CD4-positive, alpha-beta T cell (primary cell): Measurements from ENCODE around the gene SLC4A7. TPM values are rescaled to one million over a fixed set of nuclear protein-coding genes. Genes with fewer than 3 reads are reported as not detected.
"Not testable (repeated sequence)": the region's sequence is repeated elsewhere in the genome, so short reads cannot be mapped to it uniquely, and the experiment has no call there.

ENCODE experiments used
- ATAC-seq: fragments of 200-7000 bp; cut with Tn5 transposase; one replicate; pipeline ENCODE4 v1.10.0; 2022; ENCODE audit warnings: mild to moderate bottlenecking; ENCODE audit not compliant: poor library complexity
- CTCF ChIA-PET: fragments of 350-600 bp; sonication (Branson Sonifier 250); formaldehyde crosslinking; loops from one replicate; lab custom pipeline; 2021; ENCODE audit warnings: antibody characterized with exemption, inconsistent platforms; lab: Charles Lee
- POLR2A ChIA-PET: fragments of 350-600 bp; sonication (Branson Sonifier 250); formaldehyde crosslinking; loops from one replicate; lab custom pipeline; 2021; ENCODE audit warnings: antibody characterized with exemption, inconsistent platforms; lab: Charles Lee
- DNase-seq, 14 experiments: peaks; one replicate each; pipeline ENCODE4 v3.0.0-alpha.2; 2013 to 2020; ENCODE audit warnings: mixed read lengths in 2 of 14
- H3K27ac ChIP-seq, 2 donors: one replicate each; pipeline versions ENCODE4 v1.5.1 to v1.7.0; 2013; ENCODE audit warnings: low read length in 2 of 2, low read depth in 1 of 2, mild to moderate bottlenecking in 1 of 2
- H3K27me3 ChIP-seq, 2 experiments: 1 replicate in 1 of 2; 2 replicates in 1 of 2; pipeline versions ENCODE4 v1.6.1 to v1.7.0; 2013; ENCODE audit warnings: low read length in 2 of 2, control low read depth in 1 of 2, mild to moderate bottlenecking in 1 of 2, moderate library complexity in 1 of 2; ENCODE audit not compliant: insufficient read depth in 2 of 2, control insufficient read depth in 1 of 2
- H3K36me3 ChIP-seq: one replicate; pipeline ENCODE4 v1.6.1; 2013; ENCODE audit warnings: low read length, control low read depth; ENCODE audit not compliant: insufficient read depth
- H3K4me1 ChIP-seq: one replicate; pipeline ENCODE4 v1.6.1; 2013; ENCODE audit warnings: low read length, control low read depth; ENCODE audit not compliant: insufficient read depth
- H3K4me3 ChIP-seq: one replicate; pipeline ENCODE4 v1.5.1; 2013; ENCODE audit warnings: mild to moderate bottlenecking, low read length, moderate library complexity
- H3K9me3 ChIP-seq, 2 experiments: 1 replicate in 1 of 2; 2 replicates in 1 of 2; pipeline versions ENCODE4 v1.6.1 to v1.7.0; 2013; ENCODE audit warnings: low read length in 2 of 2, mild to moderate bottlenecking in 2 of 2, control low read depth in 1 of 2, moderate library complexity in 1 of 2; ENCODE audit not compliant: control insufficient read depth in 1 of 2, insufficient read depth in 1 of 2
- H3K27ac Mint-ChIP-seq: one replicate; pipeline ENCODE4 v1.8.0; 2020; ENCODE audit warnings: mixed read lengths
- H3K27me3 Mint-ChIP-seq: one replicate; pipeline ENCODE4 v1.8.0; 2021; ENCODE audit warnings: mixed read lengths
- H3K36me3 Mint-ChIP-seq: one replicate; pipeline ENCODE4 v1.8.0; 2021; ENCODE audit warnings: low read depth, mixed read lengths
- H3K4me1 Mint-ChIP-seq: one replicate; pipeline ENCODE4 v1.8.0; 2021; ENCODE audit warnings: low read depth, mixed read lengths
- H3K4me3 Mint-ChIP-seq: one replicate; pipeline ENCODE4 v1.8.0; 2020; ENCODE audit warnings: mild to moderate bottlenecking, mixed read lengths
- H3K9me3 Mint-ChIP-seq: one replicate; pipeline ENCODE4 v1.8.0; 2020; ENCODE audit warnings: mixed read lengths
- CTCF ChIP-seq: fragments of 200-600 bp; IDR thresholded peaks from one replicate; pipeline ENCODE4 v1.8.0; 2022; ENCODE audit warnings: antibody characterized with exemption, mild to moderate bottlenecking
- intact Hi-C, 2 experiments: fragments of 100-400 bp; cut with DNase I in 1 of 2; cut with micrococcal nuclease in 1 of 2; formaldehyde crosslinking; loops; one replicate each; pipeline versions ENCODE4 v1.15.1 to v1.9.0; 2023 to 2025; cut with DNase I, micrococcal nuclease
- total RNA-seq, 174 experiments: library from RNA in 2 of 174; stranded (reverse) in 2 of 174; gene quantifications; one replicate each; pipeline ENCODE4 v1.2.3 and lab custom pipeline; 2021 to 2026

The SLC4A7 gene
- total RNA-seq, 2 experiments from 2014 or later, result 37.0 to 38.3 TPM

GRCh38 chr3:27335571-27335970 lies 148.6 kb downstream of the SLC4A7 start:
- intact Hi-C loops, result no loop called here
- H3K4me1 ChIP-seq, result no peaks in the 10 kb centered on the region
- ChIA-PET CTCF (no interaction called here), POLR2A (no interaction called here)
- no peak overlapping the region for H3K4me3 ChIP-seq
- Mint-ChIP-seq H3K9me3 (no peaks in the 10 kb centered on the region), H3K36me3 (no peaks in the 10 kb centered on the region), H3K27me3 (no peaks in the 10 kb centered on the region), H3K4me1 (no peaks in the 10 kb centered on the region), H3K27ac (no peak overlapping the region), H3K4me3 (no peak overlapping the region)
- no peak for DNase-seq
- no peaks in the 10 kb centered on the region for H3K27me3 ChIP-seq
- ATAC-seq, result no peak
- H3K27ac ChIP-seq, result no peak overlapping the region
- no peaks in the 10 kb centered on the region for H3K36me3 ChIP-seq
- H3K9me3 ChIP-seq, result peaks cover 0 to 8% of the 10 kb centered on the region in 2 experiments
- TF ChIP-seq CTCF, result no peak

GRCh38 chr3:27333843-27334242 lies 150.3 kb downstream of the SLC4A7 start:
- peaks cover 0 to 8% of the 10 kb centered on the region in 2 experiments for H3K9me3 ChIP-seq
- no peak for TF ChIP-seq CTCF
- Mint-ChIP-seq H3K4me1 (no peaks in the 10 kb centered on the region), H3K4me3 (no peak overlapping the region), H3K27ac (no peak overlapping the region), H3K9me3 (no peaks in the 10 kb centered on the region), H3K27me3 (no peaks in the 10 kb centered on the region), H3K36me3 (no peaks in the 10 kb centered on the region)
- H3K27ac ChIP-seq, result no peak overlapping the region
- no peak for ATAC-seq
- POLR2A ChIA-PET, result no interaction called here
- no peaks in the 10 kb centered on the region for H3K4me1 ChIP-seq
- H3K27me3 ChIP-seq, result no peaks in the 10 kb centered on the region
- H3K4me3 ChIP-seq, result no peak overlapping the region
- intact Hi-C loops, result no loop called here
- H3K36me3 ChIP-seq, result no peaks in the 10 kb centered on the region
- no peak for DNase-seq
- CTCF ChIA-PET, result no interaction called here

- H3K4me1 ChIP-seq, intact Hi-C loops, H3K9me3 ChIP-seq, H3K27me3 Mint-ChIP-seq, POLR2A ChIA-PET, DNase-seq, H3K27me3 ChIP-seq, H3K9me3 Mint-ChIP-seq, H3K4me3 Mint-ChIP-seq, H3K36me3 Mint-ChIP-seq, H3K36me3 ChIP-seq, CTCF ChIA-PET, H3K27ac ChIP-seq, ATAC-seq, H3K27ac Mint-ChIP-seq, H3K4me3 ChIP-seq, H3K4me1 Mint-ChIP-seq: not testable (repeated sequence)
Measured at GRCh38 chr3:27328982-27329762, 155.0 kb downstream of the SLC4A7 start.
